ENCODE measurements around the gene C12orf50.

GRCh38 chr12:88029093-88029665, at the start of gene C12orf50:
- TF ChIP-seq, protein P1, sequence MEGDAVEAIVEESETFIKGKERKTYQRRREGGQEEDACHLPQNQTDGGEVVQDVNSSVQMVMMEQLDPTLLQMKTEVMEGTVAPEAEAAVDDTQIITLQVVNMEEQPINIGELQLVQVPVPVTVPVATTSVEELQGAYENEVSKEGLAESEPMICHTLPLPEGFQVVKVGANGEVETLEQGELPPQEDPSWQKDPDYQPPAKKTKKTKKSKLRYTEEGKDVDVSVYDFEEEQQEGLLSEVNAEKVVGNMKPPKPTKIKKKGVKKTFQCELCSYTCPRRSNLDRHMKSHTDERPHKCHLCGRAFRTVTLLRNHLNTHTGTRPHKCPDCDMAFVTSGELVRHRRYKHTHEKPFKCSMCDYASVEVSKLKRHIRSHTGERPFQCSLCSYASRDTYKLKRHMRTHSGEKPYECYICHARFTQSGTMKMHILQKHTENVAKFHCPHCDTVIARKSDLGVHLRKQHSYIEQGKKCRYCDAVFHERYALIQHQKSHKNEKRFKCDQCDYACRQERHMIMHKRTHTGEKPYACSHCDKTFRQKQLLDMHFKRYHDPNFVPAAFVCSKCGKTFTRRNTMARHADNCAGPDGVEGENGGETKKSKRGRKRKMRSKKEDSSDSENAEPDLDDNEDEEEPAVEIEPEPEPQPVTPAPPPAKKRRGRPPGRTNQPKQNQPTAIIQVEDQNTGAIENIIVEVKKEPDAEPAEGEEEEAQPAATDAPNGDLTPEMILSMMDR (IDR thresholded peaks at IDR 0.05): no peak
- no peak for TF ChIP-seq POLR2A (IDR thresholded peaks at IDR 0.05)

All from lower leg skin (tissue), 3 donors.